HG03342 (cell line): ENCODE results near the gene FFAR2.
A peak's percentile ranks its signal among the peaks of the same experiment; 100 is the strongest.
"Not testable (repeated sequence)": the region's sequence is repeated elsewhere in the genome, so short reads cannot be mapped to it uniquely, and the experiment has no call there.

Source experiments
- ATAC-seq: cut with Tn5 transposase; IDR thresholded peaks from one replicate; pipeline ENCODE4 v1.9.1; 2021; ENCODE audit warnings: mild to moderate bottlenecking, moderate library complexity; ENCODE audit not compliant: unreplicated experiment

The FFAR2 gene

GRCh38 chr19:35451338-35452096, 3.5 kb downstream of the FFAR2 start:
- no peak for ATAC-seq

GRCh38 chr19:35454663-35455062, 6.6 kb downstream of the FFAR2 start:
- ATAC-seq: no peak

GRCh38 chr19:35455616-35456201, 7.7 kb downstream of the FFAR2 start:
- ATAC-seq: no peak

- ATAC-seq: no peak
These were observed 9.1 kb downstream of the FFAR2 start for GRCh38 chr19:35457173-35457572.

- no peak for ATAC-seq
These were observed 10.1 kb downstream of the FFAR2 start for GRCh38 chr19:35458192-35458591.

- ATAC-seq: no peak
These were observed 10.8 kb downstream of the FFAR2 start for GRCh38 chr19:35458731-35459391.

- no peak for ATAC-seq
These were observed 11.5 kb downstream of the FFAR2 start for GRCh38 chr19:35459414-35460082.

GRCh38 chr19:35460608-35461007, 12.6 kb downstream of the FFAR2 start:
- ATAC-seq: no peak

GRCh38 chr19:35461060-35461459, 13.0 kb downstream of the FFAR2 start:
- ATAC-seq: no peak

- ATAC-seq: not testable (repeated sequence)
These were observed 13.7 kb downstream of the FFAR2 start for GRCh38 chr19:35461788-35462187.

GRCh38 chr19:35462476-35462953, 14.5 kb downstream of the FFAR2 start:
- ATAC-seq: peak; percentile 50

GRCh38 chr19:35462956-35463355, 14.9 kb downstream of the FFAR2 start:
- ATAC-seq: not testable (repeated sequence)

- no peak for ATAC-seq
These were observed 18.2 kb downstream of the FFAR2 start for GRCh38 chr19:35466259-35466658.

- ATAC-seq: peak; percentile 80
These were observed 20.6 kb downstream of the FFAR2 start for GRCh38 chr19:35468637-35469036.

GRCh38 chr19:35470128-35470527, 22.1 kb downstream of the FFAR2 start:
- no peak for ATAC-seq

- not testable (repeated sequence) for ATAC-seq
These were observed 23.0 kb downstream of the FFAR2 start for GRCh38 chr19:35471075-35471474.

GRCh38 chr19:35471946-35472345, 23.9 kb downstream of the FFAR2 start:
- no peak for ATAC-seq

- ATAC-seq: no peak
These were observed 26.0 kb downstream of the FFAR2 start for GRCh38 chr19:35474104-35474503.

GRCh38 chr19:35474594-35474993, 26.5 kb downstream of the FFAR2 start:
- ATAC-seq: not testable (repeated sequence)

GRCh38 chr19:35476149-35476548, 28.1 kb downstream of the FFAR2 start:
- ATAC-seq: no peak
